HCT116 (cell line): ENCODE measurements around the gene USP36. TPM values are rescaled to one million over a fixed set of nuclear protein-coding genes. Genes with fewer than 3 reads are reported as not detected.

Source experiments
- ATAC-seq: fragments of 200-7000 bp; cut with Tn5 transposase; 2 replicates; pipeline ENCODE4 v1.9.1; 2020; ENCODE audit warnings: mild to moderate bottlenecking, moderate library complexity
- BruUV-seq: library from RNA; stranded (reverse); fragments of 400-500 nt; replicated peaks from 2 replicates; lab custom pipeline; 2021; lab: Mats Ljungman, UMichigan
- CTCF ChIA-PET: fragments of 300-600 bp; sonication (Branson Sonifier 250); formaldehyde crosslinking; loops from one replicate; lab custom pipeline; 2021; ENCODE audit warnings: antibody characterized with exemption; lab: Charles Lee
- POLR2A ChIA-PET: fragments of 300-600, 350-600 bp; sonication (Branson Sonifier 250); formaldehyde crosslinking; loops from one replicate; lab custom pipeline; 2021; ENCODE audit warnings: antibody characterized with exemption; lab: Charles Lee
- RAD21 ChIA-PET, 2 experiments: fragments of 300-600 bp; sonication (Branson Sonifier 250); formaldehyde crosslinking; loops; one replicate each; lab custom pipeline; 2023; ENCODE audit warnings: low total read pairs in 2 of 2; ENCODE audit not compliant: uncharacterized antibody in 2 of 2, unreplicated experiment in 2 of 2, low non-redundant PET in 1 of 2; lab: Charles Lee
- DNase-seq: peaks from one replicate; pipeline ENCODE4 v3.0.0-alpha.2; 2010; ENCODE audit warnings: low read depth, low spot score
- H2AFZ ChIP-seq: fragments of 200-600 bp; shearing (Covaris generic), sonication (generic); 2 replicates; pipeline ENCODE4 v1.6.1; 2017; ENCODE audit warnings: low read depth, mixed run types, mixed read lengths, antibody characterized with exemption, low read length; ENCODE audit not compliant: poor library complexity, severe bottlenecking
- H3K27ac ChIP-seq: 2 replicates; pipeline ENCODE4 v1.5.1; 2012; ENCODE audit warnings: low read depth, low read length
- H3K27me3 ChIP-seq: fragments of 200-600 bp; sonication (generic); 2 replicates; pipeline ENCODE4 v1.6.1; 2016; ENCODE audit warnings: mixed run types, low read length, mixed read lengths; ENCODE audit not compliant: insufficient read depth
- H3K36me3 ChIP-seq, 2 experiments: fragments of 200-500 bp in 1 of 2; fragments of 200-600 bp in 1 of 2; sonication (Bioruptor generic) in 1 of 2; sonication (generic) in 1 of 2; 2 replicates each; pipeline versions ENCODE4 v1.5.1 to v1.6.1; 2014 to 2016; ENCODE audit warnings: low read length in 2 of 2, inconsistent platforms in 1 of 2, mixed read lengths in 1 of 2, mixed run types in 1 of 2; ENCODE audit not compliant: insufficient read depth in 2 of 2, control insufficient read depth in 1 of 2
- H3K4me1 ChIP-seq, 2 experiments: fragments of 200-600 bp in 1 of 2; sonication (generic) in 1 of 2; 2 replicates each; pipeline versions ENCODE4 v1.5.1 to v1.6.1; 2012 to 2017; ENCODE audit warnings: low read length in 2 of 2, inconsistent platforms in 1 of 2, mild to moderate bottlenecking in 1 of 2, mixed read lengths in 1 of 2, mixed run types in 1 of 2, moderate library complexity in 1 of 2; ENCODE audit not compliant: insufficient read depth in 2 of 2, control insufficient read depth in 1 of 2
- H3K4me2 ChIP-seq: fragments of 200-600 bp; sonication (generic); 2 replicates; pipeline ENCODE4 v1.6.1; 2017; ENCODE audit warnings: mixed run types, low read length, mixed read lengths
- H3K4me3 ChIP-seq, 2 experiments: fragments of 200-600 bp in 1 of 2; sonication (generic) in 1 of 2; replicated peaks in 1 of 2; 2 replicates each; pipeline ENCODE4 v1.5.1; 2011 to 2016; ENCODE audit warnings: low read length in 2 of 2, control low read depth in 1 of 2, low read depth in 1 of 2, mild to moderate bottlenecking in 1 of 2, mixed read lengths in 1 of 2, mixed run types in 1 of 2
- H3K79me2 ChIP-seq: fragments of 200-600 bp; sonication (generic); 2 replicates; pipeline ENCODE4 v1.6.1; 2017; ENCODE audit warnings: mild to moderate bottlenecking, mixed run types, low read length, moderate library complexity, mixed read lengths; ENCODE audit not compliant: insufficient read depth
- H3K9ac ChIP-seq: fragments of 200-600 bp; sonication (generic); 2 replicates; pipeline ENCODE4 v1.6.1; 2016; ENCODE audit warnings: low read length, mixed read lengths
- H3K9me2 ChIP-seq: fragments of 200-600 bp; sonication (generic), shearing (Covaris generic); 2 replicates; pipeline ENCODE4 v1.6.1; 2017; ENCODE audit warnings: mixed run types, mild to moderate bottlenecking, moderate library complexity; ENCODE audit not compliant: insufficient read depth
- H3K9me3 ChIP-seq, 2 experiments: fragments of 200-500 bp in 1 of 2; fragments of 200-600 bp in 1 of 2; sonication (Bioruptor generic) in 1 of 2; sonication (generic) in 1 of 2; 2 replicates each; pipeline ENCODE4 v1.6.1; 2014 to 2017; ENCODE audit warnings: low read length in 2 of 2, mixed read lengths in 2 of 2, inconsistent platforms in 1 of 2, low read depth in 1 of 2, mild to moderate bottlenecking in 1 of 2, mixed run types in 1 of 2, moderate library complexity in 1 of 2; ENCODE audit not compliant: control insufficient read depth in 1 of 2, insufficient read depth in 1 of 2
- H4K20me1 ChIP-seq: fragments of 200-600 bp; sonication (generic), shearing (Covaris generic); 2 replicates; pipeline ENCODE4 v1.6.1; 2017; ENCODE audit warnings: mixed run types, mild to moderate bottlenecking, moderate library complexity; ENCODE audit not compliant: insufficient read depth
- EGR1 ChIP-seq: IDR thresholded peaks from 2 replicates; pipeline ENCODE4 v1.6.1; 2012; ENCODE audit warnings: low read depth
- ELF1 ChIP-seq: IDR thresholded peaks from 2 replicates; pipeline ENCODE4 v1.6.1; 2012; ENCODE audit warnings: low read depth, borderline replicate concordance
- EZH2phosphoT487 ChIP-seq: fragments of 200-600 bp; IDR thresholded peaks from 2 replicates; pipeline ENCODE4 v1.6.1; 2018; ENCODE audit warnings: antibody characterized with exemption, borderline replicate concordance
- POLR2A ChIP-seq: IDR thresholded peaks from 2 replicates; pipeline ENCODE4 v1.7.0; 2011; ENCODE audit warnings: borderline replicate concordance; ENCODE audit not compliant: insufficient read depth, insufficient read length; ENCODE audit errors: extremely low read depth
- ZNF274 ChIP-seq: fragments of 200-500 bp; sonication (Bioruptor generic); IDR thresholded peaks from 2 replicates; pipeline ENCODE4 v1.6.1; 2014; ENCODE audit warnings: mild to moderate bottlenecking, low read depth, low read length, inconsistent platforms
- intact Hi-C: fragments of 100-400 bp; cut with micrococcal nuclease; formaldehyde crosslinking; loops from 2 replicates; pipeline ENCODE4 v1.10.0; 2022
- total RNA-seq: library from RNA; stranded (reverse); gene quantifications from one replicate; pipeline ENCODE4 v1.2.1, GENCODE V29; 2021; ENCODE audit not compliant: unreplicated experiment
- TF ChIP-seq, protein P1 (sequence below): IDR thresholded peaks from 2 replicates; pipeline ENCODE4 v1.6.1; 2012; ENCODE audit warnings: low read depth
- TF ChIP-seq, protein P2 (sequence below): IDR thresholded peaks from 2 replicates; pipeline ENCODE4 v1.6.1; 2011; ENCODE audit warnings: mild to moderate bottlenecking, low read length, moderate library complexity; ENCODE audit not compliant: insufficient replicate concordance; ENCODE audit errors: extremely low read depth
- TF ChIP-seq, protein P3 (sequence below): IDR thresholded peaks from 2 replicates; pipeline ENCODE4 v1.6.1; 2012

USP36 gene
- total RNA-seq, 1 experiment from 2014 or later, result 104 TPM

DNA sequence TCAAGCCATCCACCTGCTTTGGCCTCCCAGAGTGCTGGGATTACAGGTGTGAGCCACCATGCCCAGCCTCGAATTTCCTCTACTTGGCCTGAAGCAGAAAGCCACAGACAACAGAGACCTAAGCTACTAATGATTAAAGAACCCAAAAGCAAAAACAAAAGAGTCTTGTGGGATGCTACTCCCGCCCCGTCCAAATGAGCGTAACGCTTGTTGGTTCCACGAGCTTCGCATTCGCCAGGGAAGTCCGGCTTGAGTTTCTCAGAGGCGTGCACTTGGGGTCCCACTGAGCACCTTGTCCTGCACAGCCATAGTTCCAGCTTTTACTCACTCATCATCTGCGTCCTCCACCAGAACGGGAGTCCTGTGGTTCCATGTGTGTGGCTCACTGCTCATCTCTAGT lies 46.3 kb upstream of the USP36 start:
- Histone ChIP-seq H3K4me2 (no peak overlapping the region), H3K9me3 (no peaks in the 10 kb centered on the region), H4K20me1 (no peaks in the 10 kb centered on the region), H3K27me3 (no peaks in the 10 kb centered on the region), H3K36me3 (no peaks in the 10 kb centered on the region), H3K4me3 (no peak overlapping the region), H2AFZ (no peak overlapping the region), H3K27ac (no peak overlapping the region), H3K79me2 (peaks cover 17% of the 10 kb centered on the region; the same call in 1 of the 2 replicates), H3K9me2 (no peaks in the 10 kb centered on the region), H3K9ac (no peak overlapping the region), H3K4me1 (peaks cover 46 to 61% of the 10 kb centered on the region in 2 experiments)
- no peak for DNase-seq
- ChIA-PET POLR2A (interaction anchor here (1.4 kb wide), 1 partner anchor 36 kb away, joined by 3 read pairs; no protein-coding TSS in a partner anchor), CTCF (interaction anchor here (1.0 to 2.9 kb wide), 3 partner anchors 11 to 41 kb away, joined by 3 to 10 read pairs (median 5); no protein-coding TSS in a partner anchor), RAD21 (interaction anchor here in 1 of 2 experiments (0.5 kb wide), 1 partner anchor 47 kb away, joined by 3 read pairs; no protein-coding TSS in a partner anchor)
- intact Hi-C loops, result no loop called here
- no peak for ATAC-seq
- no TSS peak for BruUV-seq
- no peak for TF ChIP-seq EGR1
- TF ChIP-seq, protein P1, sequence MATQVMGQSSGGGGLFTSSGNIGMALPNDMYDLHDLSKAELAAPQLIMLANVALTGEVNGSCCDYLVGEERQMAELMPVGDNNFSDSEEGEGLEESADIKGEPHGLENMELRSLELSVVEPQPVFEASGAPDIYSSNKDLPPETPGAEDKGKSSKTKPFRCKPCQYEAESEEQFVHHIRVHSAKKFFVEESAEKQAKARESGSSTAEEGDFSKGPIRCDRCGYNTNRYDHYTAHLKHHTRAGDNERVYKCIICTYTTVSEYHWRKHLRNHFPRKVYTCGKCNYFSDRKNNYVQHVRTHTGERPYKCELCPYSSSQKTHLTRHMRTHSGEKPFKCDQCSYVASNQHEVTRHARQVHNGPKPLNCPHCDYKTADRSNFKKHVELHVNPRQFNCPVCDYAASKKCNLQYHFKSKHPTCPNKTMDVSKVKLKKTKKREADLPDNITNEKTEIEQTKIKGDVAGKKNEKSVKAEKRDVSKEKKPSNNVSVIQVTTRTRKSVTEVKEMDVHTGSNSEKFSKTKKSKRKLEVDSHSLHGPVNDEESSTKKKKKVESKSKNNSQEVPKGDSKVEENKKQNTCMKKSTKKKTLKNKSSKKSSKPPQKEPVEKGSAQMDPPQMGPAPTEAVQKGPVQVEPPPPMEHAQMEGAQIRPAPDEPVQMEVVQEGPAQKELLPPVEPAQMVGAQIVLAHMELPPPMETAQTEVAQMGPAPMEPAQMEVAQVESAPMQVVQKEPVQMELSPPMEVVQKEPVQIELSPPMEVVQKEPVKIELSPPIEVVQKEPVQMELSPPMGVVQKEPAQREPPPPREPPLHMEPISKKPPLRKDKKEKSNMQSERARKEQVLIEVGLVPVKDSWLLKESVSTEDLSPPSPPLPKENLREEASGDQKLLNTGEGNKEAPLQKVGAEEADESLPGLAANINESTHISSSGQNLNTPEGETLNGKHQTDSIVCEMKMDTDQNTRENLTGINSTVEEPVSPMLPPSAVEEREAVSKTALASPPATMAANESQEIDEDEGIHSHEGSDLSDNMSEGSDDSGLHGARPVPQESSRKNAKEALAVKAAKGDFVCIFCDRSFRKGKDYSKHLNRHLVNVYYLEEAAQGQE, result no peak
- TF ChIP-seq, protein P2, sequence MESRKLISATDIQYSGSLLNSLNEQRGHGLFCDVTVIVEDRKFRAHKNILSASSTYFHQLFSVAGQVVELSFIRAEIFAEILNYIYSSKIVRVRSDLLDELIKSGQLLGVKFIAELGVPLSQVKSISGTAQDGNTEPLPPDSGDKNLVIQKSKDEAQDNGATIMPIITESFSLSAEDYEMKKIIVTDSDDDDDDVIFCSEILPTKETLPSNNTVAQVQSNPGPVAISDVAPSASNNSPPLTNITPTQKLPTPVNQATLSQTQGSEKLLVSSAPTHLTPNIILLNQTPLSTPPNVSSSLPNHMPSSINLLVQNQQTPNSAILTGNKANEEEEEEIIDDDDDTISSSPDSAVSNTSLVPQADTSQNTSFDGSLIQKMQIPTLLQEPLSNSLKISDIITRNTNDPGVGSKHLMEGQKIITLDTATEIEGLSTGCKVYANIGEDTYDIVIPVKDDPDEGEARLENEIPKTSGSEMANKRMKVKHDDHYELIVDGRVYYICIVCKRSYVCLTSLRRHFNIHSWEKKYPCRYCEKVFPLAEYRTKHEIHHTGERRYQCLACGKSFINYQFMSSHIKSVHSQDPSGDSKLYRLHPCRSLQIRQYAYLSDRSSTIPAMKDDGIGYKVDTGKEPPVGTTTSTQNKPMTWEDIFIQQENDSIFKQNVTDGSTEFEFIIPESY, result no peak
- no peak for TF ChIP-seq EZH2phosphoT487
- TF ChIP-seq ZNF274, result no peak
- no peak for TF ChIP-seq ELF1
- TF ChIP-seq, protein P3, sequence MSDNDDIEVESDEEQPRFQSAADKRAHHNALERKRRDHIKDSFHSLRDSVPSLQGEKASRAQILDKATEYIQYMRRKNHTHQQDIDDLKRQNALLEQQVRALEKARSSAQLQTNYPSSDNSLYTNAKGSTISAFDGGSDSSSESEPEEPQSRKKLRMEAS, result no peak
- no peak for TF ChIP-seq POLR2A
